Muscle of leg (tissue), 11 donors: Measurements from ENCODE around the gene TBC1D22B. TPM values are rescaled to one million over a fixed set of nuclear protein-coding genes. Genes with fewer than 3 reads are reported as not detected.

Experiments used
- DNase-seq: peaks from one replicate; pipeline ENCODE4 v3.0.0; 2013
- H3K27ac ChIP-seq: one replicate; pipeline ENCODE4 v1.5.1; 2013; ENCODE audit warnings: mild to moderate bottlenecking, low read length, control low read depth
- H3K27me3 ChIP-seq: one replicate; pipeline ENCODE4 v1.6.1; 2013; ENCODE audit warnings: low read length; ENCODE audit not compliant: control insufficient read depth, insufficient read depth
- H3K36me3 ChIP-seq: one replicate; pipeline ENCODE4 v1.6.1; 2013; ENCODE audit warnings: low read length; ENCODE audit not compliant: control insufficient read depth, insufficient read depth
- H3K4me1 ChIP-seq: one replicate; pipeline ENCODE4 v1.6.1; 2013; ENCODE audit warnings: low read length; ENCODE audit not compliant: control insufficient read depth, insufficient read depth
- H3K4me3 ChIP-seq: one replicate; pipeline ENCODE4 v1.5.1; 2013; ENCODE audit warnings: low read length, control low read depth
- H3K9me3 ChIP-seq: replicated peaks from 2 replicates; pipeline ENCODE4 v1.6.1; 2013; ENCODE audit warnings: low read depth, low read length; ENCODE audit not compliant: control insufficient read depth
- WGBS: methylation state at CpG from one replicate; pipeline ENCODE4 v1.1.5; 2013; ENCODE audit warnings: missing lambda C conversion rate; ENCODE audit not compliant: insufficient coverage; 5-methylcytosine and 5-hydroxymethylcytosine counted together
- polyA plus RNA-seq, 8 donors: library from polyadenylated mRNA; unstranded; fragments of 120-200 nt; gene quantifications; one replicate each; pipeline versions ENCODE4 v1.2.1 to v1.2.3, GENCODE V29; 2013; ENCODE audit warnings: inconsistent platforms in 1 of 8, low replicate concordance in 1 of 8; ENCODE audit not compliant: insufficient read length in 8 of 8, insufficient read depth in 1 of 8
- total RNA-seq: library from RNA; stranded (reverse); fragments of 120-200 nt; gene quantifications from one replicate; pipeline ENCODE4 v1.2.4, GENCODE V29; 2013

Gene TBC1D22B
- total and polyA plus RNA-seq, 9 donors = 3.9 to 8.3 (median 7.0) TPM

GRCh38 chr6:37222125-37222967 is 35.2 kb upstream of the TBC1D22B start:
- Histone ChIP-seq H3K27ac (peak overlapping the region; percentile 60), H3K27me3 (no peaks in the 10 kb centered on the region), H3K4me3 (peak overlapping the region; percentile 52), H3K9me3 (no peaks in the 10 kb centered on the region), H3K4me1 (peaks cover 12% of the 10 kb centered on the region), H3K36me3 (no peaks in the 10 kb centered on the region)
- under 1% methylated on average over 33 of the region's 39 CpGs for WGBS
- peak; percentile 94 for DNase-seq

GRCh38 chr6:37222992-37223391 is 34.6 kb upstream of the TBC1D22B start:
- H3K36me3 ChIP-seq = no peaks in the 10 kb centered on the region
- H3K9me3 ChIP-seq = no peaks in the 10 kb centered on the region
- DNase-seq = no peak
- H3K27me3 ChIP-seq = no peaks in the 10 kb centered on the region
- H3K4me3 ChIP-seq = peak overlapping the region; percentile 52
- peak overlapping the region; percentile 60 for H3K27ac ChIP-seq
- H3K4me1 ChIP-seq = peaks cover 12% of the 10 kb centered on the region

- no peak for DNase-seq
- WGBS = 71% methylated on average over 3 of the region's 5 CpGs
- H3K4me3 ChIP-seq = no peak overlapping the region
- H3K36me3 ChIP-seq = no peaks in the 10 kb centered on the region
- no peaks in the 10 kb centered on the region for H3K9me3 ChIP-seq
- no peak overlapping the region for H3K27ac ChIP-seq
- H3K27me3 ChIP-seq = no peaks in the 10 kb centered on the region
- H3K4me1 ChIP-seq = peaks cover 12% of the 10 kb centered on the region
Observed at GRCh38 chr6:37225350-37226169, 32.0 kb upstream of the TBC1D22B start.

GRCh38 chr6:37230104-37230503 is 27.5 kb upstream of the TBC1D22B start:
- no peaks in the 10 kb centered on the region for H3K36me3 ChIP-seq
- 75% methylated on average over 4 of the region's 6 CpGs for whole genome bisulfite sequencing
- H3K27me3 ChIP-seq = no peaks in the 10 kb centered on the region
- H3K9me3 ChIP-seq = no peaks in the 10 kb centered on the region
- no peaks in the 10 kb centered on the region for H3K4me1 ChIP-seq
- DNase-seq = no peak
- no peak overlapping the region for H3K27ac ChIP-seq
- no peak overlapping the region for H3K4me3 ChIP-seq

- Histone ChIP-seq H3K36me3 (no peaks in the 10 kb centered on the region), H3K4me1 (no peaks in the 10 kb centered on the region), H3K27me3 (no peaks in the 10 kb centered on the region), H3K9me3 (no peaks in the 10 kb centered on the region), H3K27ac (no peak overlapping the region), H3K4me3 (no peak overlapping the region)
- WGBS = 87% methylated on average over 5 of the region's 5 CpGs
- DNase-seq = no peak
Observed at GRCh38 chr6:37232430-37233017, 25.0 kb upstream of the TBC1D22B start.

- 84% methylated on average over 3 of the region's 7 CpGs for WGBS
- no peaks in the 10 kb centered on the region for H3K36me3 ChIP-seq
- H3K4me1 ChIP-seq = no peaks in the 10 kb centered on the region
- no peaks in the 10 kb centered on the region for H3K27me3 ChIP-seq
- no peak overlapping the region for H3K27ac ChIP-seq
- no peak overlapping the region for H3K4me3 ChIP-seq
- DNase-seq = no peak
- no peaks in the 10 kb centered on the region for H3K9me3 ChIP-seq
Observed at GRCh38 chr6:37233541-37233940, 24.0 kb upstream of the TBC1D22B start.

GRCh38 chr6:37236921-37237320 is 20.7 kb upstream of the TBC1D22B start:
- H3K4me3 ChIP-seq = no peak overlapping the region
- no peaks in the 10 kb centered on the region for H3K27me3 ChIP-seq
- no CpG with 5 or more reads among the region's 2 CpGs for WGBS
- no peaks in the 10 kb centered on the region for H3K9me3 ChIP-seq
- peaks cover 13% of the 10 kb centered on the region for H3K4me1 ChIP-seq
- no peak overlapping the region for H3K27ac ChIP-seq
- H3K36me3 ChIP-seq = no peaks in the 10 kb centered on the region
- DNase-seq = no peak

GRCh38 chr6:37237789-37238188 is 19.8 kb upstream of the TBC1D22B start:
- Histone ChIP-seq H3K4me3 (no peak overlapping the region), H3K27ac (no peak overlapping the region), H3K27me3 (no peaks in the 10 kb centered on the region), H3K4me1 (peaks cover 18% of the 10 kb centered on the region), H3K9me3 (no peaks in the 10 kb centered on the region), H3K36me3 (no peaks in the 10 kb centered on the region)
- DNase-seq = no peak

- Histone ChIP-seq H3K36me3 (no peaks in the 10 kb centered on the region), H3K4me3 (no peak overlapping the region), H3K27me3 (no peaks in the 10 kb centered on the region), H3K4me1 (peaks cover 23% of the 10 kb centered on the region), H3K27ac (no peak overlapping the region), H3K9me3 (no peaks in the 10 kb centered on the region)
- DNase-seq = peak; percentile 22
- WGBS = no CpG with 5 or more reads among the region's 1 CpG
Observed at GRCh38 chr6:37238381-37238780, 19.2 kb upstream of the TBC1D22B start.

- Histone ChIP-seq H3K4me3 (no peak overlapping the region), H3K36me3 (no peaks in the 10 kb centered on the region), H3K27ac (peak overlapping the region; percentile 87), H3K9me3 (no peaks in the 10 kb centered on the region), H3K27me3 (no peaks in the 10 kb centered on the region), H3K4me1 (peaks cover 32% of the 10 kb centered on the region)
- no CpG with 5 or more reads among the region's 3 CpGs for WGBS
- DNase-seq = peak; percentile 66
Observed at GRCh38 chr6:37239526-37239925, 18.0 kb upstream of the TBC1D22B start.
